ENCODE measurements around the gene KLHL6.
"Not testable (repeated sequence)": the region's sequence is repeated elsewhere in the genome, so short reads cannot be mapped to it uniquely, and the experiment has no call there.

The KLHL6 gene

DNA sequence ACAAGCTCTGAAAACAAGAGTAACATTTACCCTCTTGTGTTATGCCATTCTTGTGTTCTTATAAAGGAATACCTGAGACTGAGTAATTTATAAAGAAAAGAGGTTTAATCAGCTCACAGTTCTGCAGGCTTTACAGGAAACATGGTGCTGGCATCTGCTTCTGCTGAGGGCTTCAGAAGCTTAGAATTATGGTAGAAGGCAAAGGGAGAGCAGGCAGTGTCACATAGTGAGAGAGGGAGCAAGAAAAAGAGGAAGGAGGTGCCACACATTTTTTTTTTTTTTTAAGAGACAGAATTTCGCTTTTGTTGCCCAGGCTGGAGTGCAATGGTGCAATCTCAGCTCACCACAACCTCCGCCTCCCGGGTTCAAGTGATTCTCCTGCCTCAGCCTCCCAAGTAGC, 115.0 kb downstream of the KLHL6 start:
- not testable (repeated sequence) for DNase-seq

DNA sequence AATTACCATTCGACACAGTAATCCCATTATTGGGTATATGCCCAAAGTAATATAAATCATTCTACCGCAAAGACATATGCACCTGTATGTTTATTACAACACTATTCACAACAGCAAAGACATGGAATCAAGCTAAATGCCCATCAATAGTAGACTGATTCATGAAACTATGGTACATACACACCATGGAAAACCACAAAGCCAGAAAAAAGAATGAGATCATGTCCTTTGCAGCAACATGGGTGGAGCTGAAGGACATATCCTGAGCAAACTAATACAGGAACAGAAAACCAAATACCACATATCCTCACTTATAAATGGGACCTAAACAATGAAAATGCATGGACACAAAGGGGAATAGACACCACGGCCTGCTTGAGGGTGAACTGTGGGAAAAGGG, 116.0 kb downstream of the KLHL6 start:
- DNase-seq = no peak

DNA sequence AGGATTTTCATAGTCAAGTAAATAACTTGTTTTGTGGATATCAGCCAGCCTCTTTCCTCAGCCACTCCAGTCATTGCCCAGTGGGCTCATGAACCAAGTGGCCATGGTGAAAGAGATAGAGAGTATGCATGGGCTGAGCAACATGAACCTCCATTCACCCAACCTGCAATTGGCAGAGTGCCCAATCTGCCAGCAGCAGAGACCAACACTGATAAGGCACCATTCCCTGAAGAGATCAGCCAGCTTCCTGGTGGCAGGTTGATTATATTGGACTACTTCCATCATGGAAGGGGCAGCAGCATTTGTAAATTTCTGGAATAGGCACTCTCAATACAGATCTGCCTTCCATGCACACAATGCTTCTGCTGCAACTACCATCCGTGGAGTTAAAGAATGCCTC, 116.8 kb downstream of the KLHL6 start:
- DNase-seq = peak; percentile 56

DNA sequence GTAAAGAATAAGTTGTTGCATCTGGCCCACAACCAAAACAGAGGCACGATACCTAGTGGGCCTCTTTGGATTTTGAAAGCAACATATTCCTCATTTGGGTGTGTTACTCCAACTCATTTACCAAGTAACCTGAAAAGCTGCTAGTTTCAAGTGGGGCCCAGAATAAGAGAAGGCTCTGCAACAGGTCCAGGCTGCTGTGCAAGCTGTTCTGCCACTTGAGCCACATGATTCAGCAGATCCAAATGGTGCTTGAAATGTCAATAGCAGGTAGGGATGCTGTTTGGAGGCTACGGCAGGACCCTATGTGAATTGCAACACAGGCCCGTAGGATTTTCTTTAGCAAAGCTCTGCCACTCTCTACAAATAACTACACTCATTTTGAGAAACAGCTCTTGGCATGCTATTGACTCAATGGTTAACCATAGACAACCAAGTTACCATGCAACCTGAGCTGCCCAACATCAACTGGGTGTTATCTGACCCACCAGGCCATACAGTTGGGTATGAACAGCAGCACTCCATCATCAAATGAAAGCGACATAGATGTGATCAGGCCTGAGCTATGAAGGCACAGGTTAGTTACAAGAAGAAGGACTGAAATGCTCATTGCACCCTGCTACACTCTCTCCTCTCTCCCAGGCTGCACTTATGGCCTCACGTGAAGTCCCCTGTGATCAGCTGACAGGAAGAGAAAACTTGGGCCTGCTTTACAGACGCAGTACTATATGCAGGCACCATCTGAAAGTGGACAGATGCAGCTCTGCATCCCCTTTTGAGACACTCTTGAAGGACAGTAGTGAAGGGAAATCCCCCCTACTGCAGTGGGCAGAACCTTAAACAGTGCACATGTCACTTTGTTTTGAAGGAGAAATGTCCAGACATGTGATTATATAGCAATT, 117.6 kb downstream of the KLHL6 start:
- no peak for DNase-seq

Measured in NCI-H2029 (cell line).